Left colon (tissue), 2 donors: Measurements from ENCODE around the gene RBM19. TPM values are rescaled to one million over a fixed set of nuclear protein-coding genes. Genes with fewer than 3 reads are reported as not detected.
A peak's percentile ranks its signal among the peaks of the same experiment; 100 is the strongest.
"Not testable (repeated sequence)": the region's sequence is repeated elsewhere in the genome, so short reads cannot be mapped to it uniquely, and the experiment has no call there.

Experiments used
- ATAC-seq: fragments of 200-7000 bp; cut with Tn5 transposase; one replicate; pipeline ENCODE4 v1.9.1; 2020; ENCODE audit warnings: mild to moderate bottlenecking, moderate library complexity
- DNase-seq, 2 donors: peaks; one replicate each; pipeline ENCODE4 v3.0.0-alpha.2; 2020
- intact Hi-C, 2 donors: fragments of 100-400 bp; cut with DNase I in 1 of 2; cut with micrococcal nuclease in 1 of 2; formaldehyde crosslinking; loops; one replicate each; pipeline versions ENCODE4 v1.11.2 to v1.14.0; 2022; cut with DNase I, micrococcal nuclease
- long read RNA-seq: library from polyadenylated mRNA; unstranded; transcript quantifications from one replicate; pipeline ENCODE4 v2.0.0, GENCODE V29; 2021
- total RNA-seq, 2 donors: library from RNA; stranded (reverse); fragmentation: NEBNext Ultra II Directional; extraction: Animal tissue kit (Norgen Biotek cat#: 25700); gene quantifications; one replicate each; pipeline ENCODE4 v1.2.1, GENCODE V29; 2021
- donor health status: DM: no; HTN: no; CAD: no.
- donor health status: DM: yes; HTN: yes; CAD: no.

RBM19 gene, protein sequence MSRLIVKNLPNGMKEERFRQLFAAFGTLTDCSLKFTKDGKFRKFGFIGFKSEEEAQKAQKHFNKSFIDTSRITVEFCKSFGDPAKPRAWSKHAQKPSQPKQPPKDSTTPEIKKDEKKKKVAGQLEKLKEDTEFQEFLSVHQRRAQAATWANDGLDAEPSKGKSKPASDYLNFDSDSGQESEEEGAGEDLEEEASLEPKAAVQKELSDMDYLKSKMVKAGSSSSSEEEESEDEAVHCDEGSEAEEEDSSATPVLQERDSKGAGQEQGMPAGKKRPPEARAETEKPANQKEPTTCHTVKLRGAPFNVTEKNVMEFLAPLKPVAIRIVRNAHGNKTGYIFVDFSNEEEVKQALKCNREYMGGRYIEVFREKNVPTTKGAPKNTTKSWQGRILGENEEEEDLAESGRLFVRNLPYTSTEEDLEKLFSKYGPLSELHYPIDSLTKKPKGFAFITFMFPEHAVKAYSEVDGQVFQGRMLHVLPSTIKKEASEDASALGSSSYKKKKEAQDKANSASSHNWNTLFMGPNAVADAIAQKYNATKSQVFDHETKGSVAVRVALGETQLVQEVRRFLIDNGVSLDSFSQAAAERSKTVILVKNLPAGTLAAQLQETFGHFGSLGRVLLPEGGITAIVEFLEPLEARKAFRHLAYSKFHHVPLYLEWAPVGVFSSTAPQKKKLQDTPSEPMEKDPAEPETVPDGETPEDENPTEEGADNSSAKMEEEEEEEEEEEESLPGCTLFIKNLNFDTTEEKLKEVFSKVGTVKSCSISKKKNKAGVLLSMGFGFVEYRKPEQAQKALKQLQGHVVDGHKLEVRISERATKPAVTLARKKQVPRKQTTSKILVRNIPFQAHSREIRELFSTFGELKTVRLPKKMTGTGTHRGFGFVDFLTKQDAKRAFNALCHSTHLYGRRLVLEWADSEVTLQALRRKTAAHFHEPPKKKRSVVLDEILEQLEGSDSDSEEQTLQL
- total RNA-seq = 10 to 100 TPM; 20.9 to 24.0 TPM
- long read RNA-seq, full-length matches to known transcripts = 23 of 35 reads
- long read RNA-seq, partial matches to known transcripts = 7 of 35 reads
- long read RNA-seq, other reads (novel, unspliced or antisense) = 5 of 35 reads

DNA sequence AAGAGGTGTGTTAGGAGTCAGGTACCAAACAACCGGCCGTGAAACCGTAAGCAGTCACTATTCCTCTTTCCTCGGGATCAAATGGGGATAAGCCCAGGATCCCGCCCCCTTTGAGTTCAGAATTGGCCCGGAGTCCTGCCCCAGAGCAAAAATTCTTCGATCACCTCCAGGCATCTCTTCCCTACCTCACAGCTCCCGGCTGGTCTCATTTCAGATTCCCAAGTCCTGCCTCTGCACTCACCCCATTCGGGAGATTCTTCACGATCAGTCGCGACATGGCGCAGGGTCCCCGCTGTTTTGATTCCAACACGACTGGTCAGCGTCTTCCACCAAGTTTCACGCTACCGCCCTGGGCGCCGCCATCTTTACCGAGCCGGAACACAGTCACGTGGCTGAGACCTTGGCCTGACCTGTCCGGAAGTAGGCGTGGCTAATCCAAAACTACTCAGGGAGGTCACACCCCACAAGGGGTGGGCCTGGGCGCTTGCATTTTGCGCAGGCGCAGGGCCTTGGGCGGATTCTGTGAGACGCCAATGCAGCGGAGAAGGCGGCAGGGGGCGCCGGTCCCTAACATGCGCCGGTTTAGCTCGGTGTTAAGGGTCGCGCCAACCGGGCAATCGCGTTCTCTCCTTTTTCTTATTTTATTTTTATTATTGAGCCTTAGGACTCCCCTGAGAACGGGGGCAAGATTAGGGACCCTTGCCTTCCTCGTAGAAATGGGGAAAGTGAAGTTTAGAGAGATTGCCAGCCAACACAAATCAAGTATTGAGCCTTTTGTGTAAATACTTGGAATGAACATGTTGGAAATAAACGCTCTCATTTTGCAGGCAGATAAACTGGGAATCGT is at the start of gene RBM19:
Gene RBM19, minus strand, starts transcription at position 375 of the 847 bp plus-strand sequence. Its CDS starts 98 bp downstream, at position 277.
- intact Hi-C loops = no loop called here
- DNase-seq (peak; percentile 97 to 98), ATAC-seq (peak; percentile 100)

DNA sequence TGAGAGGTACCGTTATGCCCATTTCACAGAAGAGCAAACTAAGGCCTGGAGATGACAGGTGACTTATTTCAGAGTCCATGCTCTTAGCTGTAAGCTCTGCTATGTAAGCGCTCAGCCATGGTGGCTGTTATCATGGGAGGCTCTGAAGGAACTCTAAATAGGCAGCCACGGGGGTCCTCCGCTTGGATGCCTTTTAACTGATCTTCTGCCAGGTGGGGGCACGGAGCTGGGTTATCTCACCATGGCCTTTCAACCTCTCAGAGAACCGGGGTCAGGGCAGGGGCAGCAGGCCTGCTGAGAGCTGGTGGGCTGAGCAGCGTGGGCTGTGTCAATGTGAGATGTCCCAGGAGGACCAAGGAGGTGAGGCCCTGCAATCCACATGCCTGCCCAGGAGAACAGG is 49.7 kb upstream of the RBM19 start:
- DNase-seq = no peak
- no peak for ATAC-seq
- intact Hi-C loops = no loop called here

DNA sequence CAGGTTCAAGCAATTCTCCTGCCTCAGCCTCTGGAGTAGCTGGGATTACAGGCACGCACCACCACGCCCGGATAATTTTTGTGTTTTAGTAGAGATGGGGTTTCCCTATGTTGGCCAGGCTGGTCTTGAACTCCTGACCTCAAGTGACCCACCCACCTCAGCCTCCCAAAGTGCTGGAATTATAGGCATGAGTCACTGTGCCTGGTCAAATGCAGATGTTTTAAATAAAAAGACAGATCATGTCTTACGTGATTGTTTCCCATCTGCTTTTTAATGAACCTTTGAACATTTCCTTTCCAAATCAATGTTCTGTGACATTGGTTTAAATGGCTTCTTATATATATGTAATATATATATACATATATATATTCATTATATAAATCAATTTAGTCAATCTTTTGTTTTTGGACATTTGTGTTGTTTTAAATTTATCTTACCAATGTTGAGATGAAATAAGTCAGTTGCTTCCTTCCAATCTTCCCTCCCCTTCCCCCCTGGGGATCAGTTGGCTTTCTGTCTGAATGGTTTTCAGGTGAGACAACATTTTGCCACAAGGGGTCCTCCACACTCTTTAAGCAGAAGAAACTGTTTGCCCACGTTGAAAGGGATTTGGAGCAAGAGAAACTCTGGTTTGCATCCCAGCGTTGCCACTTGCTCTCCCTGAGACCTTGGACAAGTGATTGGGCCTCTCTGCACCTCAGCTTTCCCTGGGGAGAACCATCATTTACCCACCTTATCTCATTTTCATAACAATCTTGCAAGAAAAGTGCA is 47.6 kb upstream of the RBM19 start:
- ATAC-seq = no peak
- DNase-seq = no peak
- intact Hi-C loops = no loop called here

DNA sequence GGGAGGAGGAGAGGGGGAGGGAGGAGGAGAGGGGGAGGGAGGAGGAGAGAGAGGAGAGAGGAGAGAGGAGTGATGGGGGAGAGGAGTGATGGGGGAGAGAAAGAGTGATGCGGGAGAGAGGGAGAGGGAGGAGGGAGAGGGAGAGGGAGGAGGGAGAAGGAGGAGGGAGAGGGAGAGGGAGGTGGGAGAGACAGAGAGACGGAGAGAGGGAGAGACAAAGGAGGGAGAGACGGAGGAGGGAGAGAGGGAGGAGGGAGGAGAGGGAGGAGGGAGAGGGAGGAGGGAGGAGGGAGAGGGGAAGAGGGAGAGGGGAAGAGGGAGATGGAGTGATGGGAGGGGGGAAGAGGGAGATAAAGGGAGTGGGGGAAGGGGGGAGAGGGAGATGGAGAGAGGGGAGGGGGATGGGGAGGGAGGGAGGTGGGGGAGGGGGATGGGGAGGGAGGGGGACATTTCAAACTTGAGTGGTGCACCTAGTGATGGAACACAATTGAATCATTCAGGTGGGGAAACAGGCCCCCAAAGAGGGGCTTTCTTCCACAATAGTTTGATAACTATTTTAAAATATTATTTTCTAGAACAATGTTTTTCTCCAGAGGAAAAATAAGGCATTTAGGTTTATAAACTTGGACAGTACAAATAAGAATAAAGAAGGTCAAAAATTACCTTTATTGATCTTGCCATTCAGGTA is 46.8 kb upstream of the RBM19 start:
- ATAC-seq (no peak), DNase-seq (no peak)
- intact Hi-C loops = no loop called here

DNA sequence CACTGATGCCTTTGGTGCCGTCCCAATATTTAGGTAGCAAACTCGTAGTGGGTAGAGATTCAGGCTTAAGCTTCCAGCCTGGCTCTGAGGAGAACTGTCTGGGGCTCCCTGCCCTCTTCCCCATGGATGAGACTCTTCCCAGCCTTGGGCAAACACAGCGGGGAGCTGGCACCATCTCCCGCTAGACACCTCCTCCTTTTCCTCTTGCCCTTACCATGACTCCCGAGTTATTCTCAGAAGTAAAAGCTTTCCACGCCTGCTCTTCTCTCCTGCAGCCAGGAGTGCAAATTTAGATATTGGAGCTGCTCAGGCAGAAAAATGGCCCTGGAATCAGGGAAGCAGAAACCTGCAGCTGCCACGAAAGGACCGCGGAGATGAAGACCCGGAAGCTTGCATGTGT is 45.6 kb upstream of the RBM19 start:
- DNase-seq = no peak
- intact Hi-C loops = no loop called here
- ATAC-seq = no peak

DNA sequence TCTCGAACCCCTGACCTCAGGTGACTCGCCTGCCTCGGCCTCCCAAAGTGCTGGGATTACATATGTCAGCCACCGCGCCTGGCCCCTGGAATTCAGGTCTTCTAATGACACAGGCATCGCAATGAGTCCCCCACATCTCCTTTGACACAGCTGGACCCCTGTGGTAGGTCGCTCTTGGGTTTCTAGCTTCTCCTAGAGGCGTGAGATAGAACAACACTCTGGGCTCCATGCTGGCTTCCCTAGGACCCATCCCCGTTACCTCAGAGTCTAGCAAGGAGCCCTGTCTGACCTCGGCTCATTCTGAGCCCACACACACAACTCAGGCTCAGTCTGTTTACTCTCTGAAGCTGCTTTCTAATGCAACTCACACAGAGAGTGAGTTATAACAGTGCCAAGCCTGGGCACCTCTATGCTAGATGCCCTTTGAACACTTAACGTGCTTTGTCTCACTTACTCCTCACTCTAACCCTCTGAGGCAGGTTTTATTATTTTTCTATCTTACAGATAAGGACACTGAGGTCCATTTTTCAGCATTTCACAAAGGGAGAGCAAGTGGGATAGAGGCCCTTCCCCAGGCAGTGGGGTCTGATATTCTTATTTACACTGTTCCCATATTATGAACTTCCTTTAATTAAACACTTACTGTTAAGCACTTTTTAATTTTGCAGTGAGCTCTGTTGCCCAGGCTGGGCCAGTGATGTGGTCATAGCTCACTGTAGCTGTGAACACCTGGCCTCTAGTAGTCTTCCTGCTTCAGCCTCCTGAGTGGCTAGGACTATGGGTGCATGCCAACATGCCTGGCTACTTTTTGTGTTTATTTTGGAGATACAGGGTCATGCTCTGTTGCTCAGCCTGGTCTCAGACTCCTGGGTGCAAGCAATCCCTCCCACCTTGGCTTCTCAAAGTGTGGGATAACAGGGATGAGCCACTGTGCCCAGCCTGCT is 40.6 kb upstream of the RBM19 start:
- no peak for ATAC-seq
- DNase-seq = no peak
- intact Hi-C loops = no loop called here

DNA sequence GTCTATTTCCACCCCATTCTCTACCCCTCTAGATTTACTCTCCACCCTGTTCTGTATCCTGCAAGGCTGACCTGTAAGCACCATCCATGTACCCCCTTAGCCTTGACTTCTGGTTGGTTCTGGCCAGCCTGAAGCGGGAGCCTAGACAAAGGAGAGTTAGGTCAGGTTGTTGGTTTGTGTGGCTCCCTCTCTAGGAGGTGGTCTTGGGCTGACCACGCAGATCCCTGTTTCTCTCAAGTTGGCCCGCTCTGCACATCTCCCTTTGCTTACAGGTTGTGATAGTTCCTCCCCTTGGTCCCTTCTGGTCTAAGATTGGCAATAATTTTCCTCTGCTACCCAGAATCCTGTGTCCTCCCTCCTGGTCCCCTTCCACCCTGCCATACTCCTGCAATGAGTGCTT is 38.3 kb upstream of the RBM19 start:
- no peak for DNase-seq
- no peak for ATAC-seq
- intact Hi-C loops = no loop called here

DNA sequence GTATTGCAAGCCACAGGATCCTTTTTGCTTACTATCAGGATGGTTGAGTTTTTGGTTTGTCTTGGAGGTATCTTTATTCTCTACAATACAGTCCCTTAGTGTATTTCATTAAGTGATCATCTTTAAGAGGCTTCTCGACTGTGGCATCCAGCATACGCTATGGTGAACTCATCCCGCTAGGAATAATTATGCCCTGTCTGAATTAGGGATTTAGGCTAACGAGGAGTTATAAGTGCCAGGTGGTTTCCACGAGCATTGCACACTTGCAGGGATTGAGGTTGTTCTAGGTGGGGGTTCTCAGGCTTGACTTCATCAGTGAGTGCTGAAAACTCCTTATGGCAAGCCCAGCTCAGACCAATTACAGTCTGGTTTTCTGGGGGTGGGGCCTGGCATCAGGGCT is 37.2 kb upstream of the RBM19 start:
- intact Hi-C loops = no loop called here
- DNase-seq = no peak
- no peak for ATAC-seq

DNA sequence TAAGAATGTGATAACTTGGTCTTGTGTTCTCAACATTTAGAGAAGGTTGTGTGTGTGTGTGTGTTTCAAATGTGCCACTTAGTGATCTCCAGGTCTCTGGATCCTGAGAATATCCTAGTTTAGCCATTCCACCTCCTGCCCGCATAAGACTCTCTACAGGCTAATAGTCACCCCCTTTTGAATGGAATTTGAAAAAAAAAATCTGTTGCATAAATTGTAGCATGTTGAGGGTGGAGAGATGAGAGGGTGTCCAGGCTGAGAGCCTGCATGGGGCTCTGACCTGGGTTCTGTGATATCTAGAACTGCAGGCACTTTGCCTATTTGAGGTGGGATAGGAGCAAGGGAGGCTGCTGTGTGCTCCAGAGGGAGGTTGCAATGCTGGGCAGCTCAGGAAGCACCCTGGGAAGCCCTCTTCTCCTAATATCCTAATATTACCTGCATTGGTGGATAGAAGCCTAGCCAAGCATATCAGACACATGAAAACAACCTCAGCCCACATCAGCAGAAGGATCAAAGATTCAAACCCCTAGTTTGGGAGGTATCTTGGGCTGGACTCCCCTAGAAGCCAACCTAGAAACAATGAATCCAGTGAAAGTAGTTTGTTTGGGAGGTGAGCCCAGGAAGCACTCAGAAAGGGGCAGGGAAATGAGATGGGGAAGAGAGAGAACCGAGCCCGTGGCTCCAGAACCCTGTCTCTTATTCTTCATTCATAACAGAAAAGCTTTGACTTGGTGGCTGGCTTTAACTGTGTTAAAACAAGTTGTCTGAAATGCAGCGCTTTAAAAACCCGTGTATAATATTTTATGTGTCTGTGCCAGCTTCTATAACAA is 35.6 kb upstream of the RBM19 start:
- DNase-seq = no peak
- intact Hi-C loops = no loop called here
- no peak for ATAC-seq

DNA sequence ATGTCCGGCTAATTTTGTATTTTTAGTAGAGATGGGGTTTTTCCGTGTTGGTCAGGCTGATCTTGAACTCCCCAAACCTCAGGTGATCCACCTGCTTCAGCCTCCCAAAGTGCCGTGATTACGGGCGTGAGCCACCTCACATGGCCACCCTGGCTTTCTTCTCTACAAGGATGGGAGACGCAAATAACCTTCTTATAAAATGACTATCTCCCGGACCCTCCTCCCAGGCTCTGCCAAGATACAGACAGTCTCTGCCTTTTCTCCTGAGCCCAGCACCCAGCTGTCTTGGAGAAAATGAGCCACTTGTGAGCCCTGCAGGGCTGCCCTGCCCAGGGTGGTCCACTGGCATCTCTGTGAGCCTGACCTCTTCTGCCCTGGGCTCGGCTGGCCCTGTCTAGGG is 34.7 kb upstream of the RBM19 start:
- DNase-seq = no peak
- intact Hi-C loops = no loop called here

DNA sequence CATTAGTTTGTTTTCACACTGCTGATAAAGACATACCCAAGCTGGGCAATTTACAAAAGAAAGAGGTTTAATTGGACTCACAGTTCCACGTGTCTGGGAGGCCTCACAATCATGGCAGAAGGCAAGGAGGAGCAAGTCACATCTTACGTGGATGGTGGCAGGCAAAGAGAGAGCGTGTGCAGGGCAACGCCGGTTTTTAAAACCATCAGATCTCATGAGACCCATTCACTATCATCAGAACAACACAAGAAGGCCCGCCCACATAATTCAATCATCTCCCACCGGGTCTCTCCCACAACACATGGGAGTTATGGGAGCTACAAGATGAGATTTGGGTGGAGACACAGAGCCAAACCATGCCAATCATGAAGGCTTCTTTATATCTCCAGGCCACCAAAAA is 34.1 kb upstream of the RBM19 start:
- ATAC-seq, intact Hi-C loops, DNase-seq: not testable (repeated sequence)

More for the DNA sequence above, 34.7 kb upstream of the RBM19 start:
- ATAC-seq = no peak

DNA sequence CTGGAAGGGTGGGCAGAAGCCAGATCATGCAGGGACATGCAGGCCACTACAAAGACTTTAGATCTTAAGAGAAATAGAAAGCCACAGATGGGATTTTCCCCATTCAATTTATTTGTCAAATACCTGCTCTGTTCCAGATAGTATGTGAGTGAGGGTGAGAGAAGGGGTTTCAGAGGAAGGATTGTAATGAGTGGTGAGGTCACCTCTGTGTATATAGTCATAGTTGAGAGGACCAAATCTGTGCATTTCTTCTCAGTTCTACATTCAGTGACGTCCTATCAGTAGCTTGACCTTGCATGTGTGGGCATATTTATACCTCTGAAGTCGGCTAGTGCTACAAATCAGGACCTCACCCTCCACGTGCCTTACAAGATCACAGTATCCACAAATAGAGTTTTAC is 31.2 kb upstream of the RBM19 start:
- no peak for DNase-seq
- intact Hi-C loops = no loop called here
- ATAC-seq = no peak

DNA sequence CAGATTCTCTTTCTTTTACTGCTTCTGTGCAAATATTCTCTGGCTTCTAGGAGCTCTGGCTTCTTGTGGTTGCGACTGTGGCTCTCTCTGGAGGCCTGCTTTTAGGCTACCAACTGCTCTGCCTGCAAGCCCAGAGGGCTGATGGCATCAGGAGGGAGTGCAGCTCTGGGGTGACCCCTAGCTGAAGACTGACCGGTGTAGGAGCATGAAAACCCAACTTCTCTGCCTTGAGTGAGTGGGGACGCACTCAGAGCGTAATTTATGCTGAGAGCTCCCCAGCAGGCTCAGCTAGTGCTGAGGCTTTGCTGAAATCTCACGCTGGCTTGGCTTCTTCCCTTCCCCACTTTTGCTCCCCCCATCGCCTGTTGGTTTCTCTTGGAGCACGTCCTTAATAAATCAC is 29.9 kb upstream of the RBM19 start:
- ATAC-seq (no peak), DNase-seq (no peak)
- intact Hi-C loops = no loop called here

DNA sequence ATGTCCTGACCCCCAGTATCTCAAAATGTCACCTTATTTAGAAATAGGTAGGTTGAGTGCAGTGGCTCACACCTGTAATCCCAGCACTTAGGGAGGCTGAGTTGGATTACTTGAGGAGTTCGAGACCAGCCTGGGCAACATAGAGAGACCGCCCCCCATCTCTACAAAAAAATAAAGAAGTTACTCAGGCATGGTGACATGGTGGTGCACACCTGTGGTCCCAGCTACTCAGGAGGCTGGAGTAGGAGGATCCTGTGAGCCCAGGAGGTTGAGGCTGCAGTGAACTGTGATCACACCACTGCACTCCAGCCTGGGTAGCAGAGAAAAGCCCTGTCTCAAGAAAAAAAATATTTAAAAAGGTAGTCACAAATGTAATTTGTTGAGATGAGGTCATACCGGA is 27.9 kb upstream of the RBM19 start:
- intact Hi-C loops = no loop called here
- DNase-seq (no peak), ATAC-seq (no peak)

DNA sequence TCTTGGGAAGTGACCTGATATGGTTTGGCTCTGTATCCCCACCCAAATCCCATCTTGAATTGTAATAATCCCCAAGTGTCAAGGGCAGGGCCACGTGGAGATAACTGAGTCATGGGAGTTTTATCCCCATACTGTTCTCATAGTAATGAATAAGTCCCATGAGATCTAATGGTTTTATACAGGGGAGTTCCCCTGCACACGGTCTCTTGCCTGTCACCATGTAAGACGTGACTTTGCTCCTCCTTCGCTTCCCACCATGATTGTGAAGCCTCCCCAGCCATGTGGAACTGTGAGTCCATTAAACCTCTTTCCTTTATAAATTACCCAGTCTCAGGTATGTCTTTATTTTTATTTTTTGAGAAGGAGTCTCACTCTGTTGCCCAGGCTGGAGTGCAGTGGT is 26.6 kb upstream of the RBM19 start:
- ATAC-seq, DNase-seq, intact Hi-C loops: not testable (repeated sequence)
